IMR-90 (cell line): ENCODE measurements around the gene TAS2R40. TPM values are rescaled to one million over a fixed set of nuclear protein-coding genes. Genes with fewer than 3 reads are reported as not detected.
"Not testable (repeated sequence)": the region's sequence is repeated elsewhere in the genome, so short reads cannot be mapped to it uniquely, and the experiment has no call there.

Experiments
- ATAC-seq: fragments of 200-7000 bp; cut with Tn5 transposase; 2 replicates; pipeline ENCODE4 v1.9.1; 2020; ENCODE audit warnings: low read depth, mild to moderate bottlenecking, moderate library complexity
- BruUV-seq: library from RNA; stranded (reverse); fragments of 400-500 nt; replicated peaks from 2 replicates; lab custom pipeline; 2021; lab: Mats Ljungman, UMichigan
- CTCF ChIA-PET: fragments of 300-600 bp; formaldehyde crosslinking; extraction: SDS; loops from one replicate; lab custom pipeline; 2021; ENCODE audit warnings: antibody characterized with exemption; lab: Yijun Ruan, JAX
- POLR2A ChIA-PET: fragments of 300-600 bp; sonication (Branson Sonifier 250); formaldehyde crosslinking; loops from one replicate; lab custom pipeline; 2022; ENCODE audit warnings: antibody characterized with exemption; ENCODE audit not compliant: unreplicated experiment; lab: Charles Lee
- DNase-seq: peaks from one replicate; pipeline ENCODE4 v3.0.0; 2013
- H2AFZ ChIP-seq: replicated peaks from 2 replicates; pipeline ENCODE3; 2013; ENCODE audit warnings: low read length, mild to moderate bottlenecking; ENCODE audit not compliant: poor library complexity
- H2AK5ac ChIP-seq: 2 replicates; pipeline ENCODE4 v1.6.1; 2013; ENCODE audit warnings: low read depth, low read length, inconsistent platforms
- H2AK9ac ChIP-seq: replicated peaks from 2 replicates; pipeline ENCODE3; 2013; ENCODE audit warnings: mild to moderate bottlenecking, low read depth, low read length, moderate library complexity; ENCODE audit not compliant: poor library complexity
- H2BK120ac ChIP-seq: 2 replicates; pipeline ENCODE4 v1.6.1; 2013; ENCODE audit warnings: low read depth, low read length, inconsistent platforms
- H2BK15ac ChIP-seq: 3 replicates; pipeline ENCODE4 v1.6.1; 2013; ENCODE audit warnings: low read depth, low read length, inconsistent platforms
- H2BK20ac ChIP-seq: 2 replicates; pipeline ENCODE4 v1.6.1; 2013; ENCODE audit warnings: low read depth, mild to moderate bottlenecking, inconsistent platforms, low read length, moderate library complexity
- H2BK5ac ChIP-seq: 2 replicates; pipeline ENCODE4 v1.6.1; 2013; ENCODE audit warnings: mild to moderate bottlenecking, low read depth, low read length, inconsistent platforms; ENCODE audit not compliant: poor library complexity, severe bottlenecking
- H3K14ac ChIP-seq: replicated peaks from 2 replicates; pipeline ENCODE4 v1.6.1; 2013; ENCODE audit warnings: low read depth, low read length, inconsistent platforms
- H3K18ac ChIP-seq: 2 replicates; pipeline ENCODE4 v1.6.1; 2013; ENCODE audit warnings: low read depth, low read length, control low read depth
- H3K23ac ChIP-seq: 2 replicates; pipeline ENCODE4 v1.6.1; 2013; ENCODE audit warnings: low read depth, low read length, inconsistent platforms
- H3K27ac ChIP-seq: 2 replicates; pipeline ENCODE4 v1.5.1; 2013; ENCODE audit warnings: mild to moderate bottlenecking, control low read depth, low read length; ENCODE audit not compliant: insufficient read depth
- H3K27me3 ChIP-seq: 2 replicates; pipeline ENCODE4 v1.6.1; 2013; ENCODE audit warnings: low read length; ENCODE audit not compliant: control insufficient read depth, insufficient read depth
- H3K36me3 ChIP-seq: 2 replicates; pipeline ENCODE4 v1.6.1; 2013; ENCODE audit warnings: low read length, mixed read lengths; ENCODE audit not compliant: control insufficient read depth, insufficient read depth
- H3K4ac ChIP-seq: 2 replicates; pipeline ENCODE4 v1.6.1; 2013; ENCODE audit warnings: low read depth, low read length, inconsistent platforms
- H3K4me1 ChIP-seq: 2 replicates; pipeline ENCODE4 v1.6.1; 2013; ENCODE audit warnings: low read length, mixed read lengths; ENCODE audit not compliant: control insufficient read depth, insufficient read depth
- H3K4me2 ChIP-seq: 2 replicates; pipeline ENCODE4 v1.6.1; 2013; ENCODE audit warnings: low read depth, mild to moderate bottlenecking, control low read depth, low read length, moderate library complexity
- H3K4me3 ChIP-seq: 2 replicates; pipeline ENCODE4 v1.5.1; 2013; ENCODE audit warnings: low read depth, mild to moderate bottlenecking, control low read depth, low read length, moderate library complexity; ENCODE audit not compliant: insufficient read depth
- H3K56ac ChIP-seq: 2 replicates; pipeline ENCODE4 v1.6.1; 2013; ENCODE audit warnings: low read length, inconsistent platforms; ENCODE audit not compliant: insufficient read depth; ENCODE audit errors: extremely low read depth
- H3K79me1 ChIP-seq, 2 experiments: 2 replicates each; pipeline ENCODE4 v1.6.1; 2013; ENCODE audit warnings: low read length in 2 of 2, inconsistent platforms in 1 of 2, low read depth in 1 of 2
- H3K9ac ChIP-seq: 2 replicates; pipeline ENCODE4 v1.6.1; 2013; ENCODE audit warnings: low read depth, low read length, control low read depth
- H3K9me1 ChIP-seq: 2 replicates; pipeline ENCODE4 v1.6.1; 2013; ENCODE audit warnings: low read length, inconsistent platforms; ENCODE audit not compliant: insufficient read depth
- H3K9me3 ChIP-seq: 2 replicates; pipeline ENCODE4 v1.6.1; 2013; ENCODE audit warnings: low read length; ENCODE audit not compliant: control insufficient read depth, insufficient read depth
- H4K20me1 ChIP-seq: 2 replicates; pipeline ENCODE4 v1.6.1; 2013; ENCODE audit warnings: low read length, inconsistent platforms; ENCODE audit not compliant: insufficient read depth
- H4K5ac ChIP-seq: 2 replicates; pipeline ENCODE4 v1.6.1; 2013; ENCODE audit warnings: mild to moderate bottlenecking, low read depth, low read length, control low read depth
- H4K8ac ChIP-seq, 2 experiments: 2 replicates each; pipeline ENCODE4 v1.6.1; 2013; ENCODE audit warnings: low read depth in 2 of 2, low read length in 2 of 2, control low read depth in 1 of 2, inconsistent platforms in 1 of 2
- H4K91ac ChIP-seq: 2 replicates; pipeline ENCODE4 v1.6.1; 2013; ENCODE audit warnings: low read depth, low read length, inconsistent platforms; ENCODE audit not compliant: insufficient read depth
- WGBS, 2 experiments: methylation state at CpG; one replicate each; pipeline versions ENCODE4 v1.1.5 to v1.1.7; 2013; ENCODE audit warnings: missing lambda C conversion rate in 2 of 2; ENCODE audit not compliant: insufficient read length in 1 of 2; ENCODE audit errors: extremely low coverage in 2 of 2; 5-methylcytosine and 5-hydroxymethylcytosine counted together
- dilution Hi-C: fragments of 300-500 bp; cut with HindIII; formaldehyde crosslinking; loops from one replicate; pipeline ENCODE4 v1.14.3; 2018; ENCODE audit warnings: low sequenced_read_pairs; ENCODE audit not compliant: unreplicated experiment
- in situ Hi-C: fragments of 300-500 bp; cut with MboI; formaldehyde crosslinking; loops from 3 replicates; pipeline ENCODE4 v1.14.3; 2019; ENCODE audit warnings: low sequenced_read_pairs, inconsistent platforms, mixed read lengths
- intact Hi-C: fragments of 100-400 bp; cut with micrococcal nuclease; formaldehyde crosslinking; loops from 2 replicates; pipeline ENCODE4 v1.10.0; 2022
- polyA plus RNA-seq, 3 experiments: library from polyadenylated mRNA; depleted of rRNA; stranded (reverse); fragments of >200 nt; gene quantifications; 2 replicates each; pipeline ENCODE4 v1.2.3, GENCODE V29; 2012; ENCODE audit warnings: low replicate concordance in 1 of 3
- total RNA-seq: library from RNA; depleted of rRNA; stranded (reverse); fragments of >200 nt; gene quantifications from 2 replicates; pipeline ENCODE4 v1.2.3, GENCODE V29; 2012

Gene TAS2R40
- total and polyA plus RNA-seq, 2 of the 4 experiments (the other 2 are of a cell fraction): not detected

- intact Hi-C loops, H3K4me3 ChIP-seq, H2BK120ac ChIP-seq, H3K4me1 ChIP-seq, H3K14ac ChIP-seq, H3K9me1 ChIP-seq, DNase-seq, H2BK15ac ChIP-seq, H3K56ac ChIP-seq, H4K20me1 ChIP-seq, H3K4ac ChIP-seq, H3K36me3 ChIP-seq, BruUV-seq, H2AFZ ChIP-seq, H3K23ac ChIP-seq, H2AK9ac ChIP-seq, H2AK5ac ChIP-seq, H3K27ac ChIP-seq, H2BK20ac ChIP-seq, H3K27me3 ChIP-seq, H3K4me2 ChIP-seq, H3K9ac ChIP-seq, H3K18ac ChIP-seq, dilution Hi-C loops, H2BK5ac ChIP-seq, H4K91ac ChIP-seq, H4K5ac ChIP-seq, H3K79me1 ChIP-seq, CTCF ChIA-PET, ATAC-seq, POLR2A ChIA-PET, H3K9me3 ChIP-seq, in situ Hi-C loops, H4K8ac ChIP-seq: not testable (repeated sequence)
- no CpG with 5 or more reads among the region's 4 CpGs for WGBS, 2 experiments
Observed at GRCh38 chr7:143180771-143181170, 41.1 kb upstream of the TAS2R40 start.
